ENCODE data around the gene RPS6KA2.

RPS6KA2 gene

DNA sequence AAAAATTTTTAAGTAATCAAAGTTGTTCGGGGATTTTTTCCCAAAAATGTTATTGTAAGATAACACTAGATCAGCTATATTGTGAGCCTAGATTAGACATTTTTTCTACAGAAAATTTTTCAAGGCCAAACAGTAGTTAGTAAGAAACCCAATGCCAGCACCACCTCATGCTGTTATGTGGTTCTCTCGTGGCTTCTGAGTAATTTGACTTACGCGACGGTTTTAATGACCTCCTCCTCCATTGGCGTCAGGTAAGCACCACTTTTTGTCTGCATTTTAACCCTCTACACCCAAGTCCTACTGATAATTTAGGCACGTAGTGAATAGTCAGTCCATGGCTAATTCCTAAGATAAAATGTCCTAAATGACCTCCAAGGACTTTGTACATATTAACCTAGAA is 9.7 kb downstream of the RPS6KA2 start:
- H3K9me3 ChIP-seq (ENCODE audit: control insufficient read depth, low read length) = no peaks in the 10 kb centered on the region
- no peak overlapping the region for H3K4me3 ChIP-seq (ENCODE audit: insufficient read depth, low read depth, low read length, poor library complexity, severe bottlenecking)
- DNase-seq = no peak
- H3K27ac ChIP-seq (ENCODE audit: insufficient read depth, low read length, poor library complexity, severe bottlenecking) = no peak overlapping the region
- H3K4me1 ChIP-seq (ENCODE audit: control insufficient read depth, insufficient read depth, low read length, poor library complexity, severe bottlenecking) = no peaks in the 10 kb centered on the region
- no peaks in the 10 kb centered on the region for H3K27me3 ChIP-seq (replicated peaks; ENCODE audit: control insufficient read depth, insufficient read depth, low read length, poor library complexity, severe bottlenecking)
- H3K36me3 ChIP-seq (ENCODE audit: control insufficient read depth, insufficient read depth, low read length) = no peaks in the 10 kb centered on the region

DNA sequence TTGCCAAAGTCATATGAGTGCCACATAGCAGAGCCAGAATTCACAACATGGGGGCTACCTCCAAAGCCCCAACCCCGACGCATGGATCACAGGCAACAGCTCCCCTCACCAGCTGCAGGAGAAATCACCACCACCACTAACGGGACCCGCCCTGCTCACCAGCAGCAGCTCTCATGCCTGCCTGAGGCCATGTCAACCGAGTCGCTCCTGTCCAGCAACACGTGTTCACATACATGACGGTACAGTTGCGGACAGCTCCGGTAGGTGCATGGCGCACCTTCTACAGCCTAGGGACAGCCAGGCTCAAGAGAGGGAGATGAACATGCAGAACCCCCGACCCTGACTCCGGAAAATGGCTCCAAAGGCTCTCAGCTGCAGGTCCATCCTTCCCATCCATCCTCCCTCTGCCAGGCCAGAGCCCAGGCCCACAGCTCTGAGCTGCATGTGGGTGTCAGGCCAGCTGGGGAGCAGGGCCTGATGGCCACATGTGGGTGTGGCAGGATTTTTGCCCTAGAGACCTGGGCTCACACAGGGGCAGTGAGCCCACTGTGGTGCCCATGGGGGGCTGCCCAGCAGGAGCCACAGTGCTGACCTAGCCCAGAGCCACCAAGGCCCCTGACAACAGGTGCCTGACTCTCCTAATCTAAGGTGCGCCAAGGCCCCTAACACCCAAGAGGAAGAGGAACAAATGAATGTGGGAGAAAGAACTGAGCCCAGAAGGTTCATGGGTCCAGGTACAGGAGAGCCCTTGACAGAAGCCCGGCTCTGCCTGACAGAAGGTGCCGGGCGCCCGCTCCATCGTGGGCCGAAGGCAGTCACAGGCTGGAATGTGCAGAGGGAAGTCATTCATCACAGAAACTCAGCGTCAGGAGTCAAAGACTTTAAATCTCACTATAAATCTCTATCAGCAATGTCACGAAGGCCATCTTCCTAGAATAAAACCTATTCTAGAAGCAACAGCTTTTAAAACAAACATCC is 10.5 kb downstream of the RPS6KA2 start:
- Histone ChIP-seq H3K27ac (ENCODE audit: insufficient read depth, low read length, poor library complexity, severe bottlenecking) (no peak overlapping the region), H3K4me1 (ENCODE audit: control insufficient read depth, insufficient read depth, low read length, poor library complexity, severe bottlenecking) (no peaks in the 10 kb centered on the region), H3K4me3 (ENCODE audit: insufficient read depth, low read depth, low read length, poor library complexity, severe bottlenecking) (no peak overlapping the region), H3K27me3 (replicated peaks; ENCODE audit: control insufficient read depth, insufficient read depth, low read length, poor library complexity, severe bottlenecking) (no peaks in the 10 kb centered on the region), H3K36me3 (ENCODE audit: control insufficient read depth, insufficient read depth, low read length) (no peaks in the 10 kb centered on the region), H3K9me3 (ENCODE audit: control insufficient read depth, low read length) (no peaks in the 10 kb centered on the region)
- DNase-seq = no peak

DNA sequence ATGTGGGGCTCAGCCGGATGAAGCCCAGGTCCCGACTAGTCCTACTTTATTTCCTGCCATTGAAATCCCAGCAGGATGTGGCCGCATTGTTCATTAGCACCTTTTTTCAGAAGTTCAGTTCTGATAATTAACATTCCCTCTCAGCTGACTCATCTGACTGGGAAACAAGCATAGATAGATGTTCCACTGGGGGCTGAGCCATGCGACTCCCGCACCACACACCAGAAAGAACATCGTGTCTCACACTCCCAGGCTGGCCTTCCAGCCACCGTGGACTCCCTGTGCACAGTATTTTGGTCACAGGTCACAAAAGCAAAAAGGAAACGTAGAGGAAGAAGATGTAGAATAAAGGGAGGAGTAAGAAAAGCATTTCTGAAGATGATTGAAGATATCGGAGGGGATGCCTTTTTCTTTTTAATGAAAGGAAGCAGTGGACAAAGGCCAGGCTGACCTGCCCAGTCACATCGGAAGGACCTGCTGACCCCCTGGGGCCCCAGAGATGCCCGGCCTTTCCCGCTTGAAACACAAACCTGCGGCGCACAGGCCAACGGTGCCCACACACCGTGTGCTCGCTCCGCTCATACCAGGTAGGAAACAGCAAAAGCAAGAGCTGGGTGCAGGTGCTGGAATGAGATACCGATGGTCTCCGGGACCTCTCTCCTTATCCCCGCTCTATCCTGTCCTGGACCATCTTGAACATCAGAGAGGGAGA is 11.8 kb downstream of the RPS6KA2 start:
- Histone ChIP-seq H3K27me3 (replicated peaks; ENCODE audit: control insufficient read depth, insufficient read depth, low read length, poor library complexity, severe bottlenecking) (no peaks in the 10 kb centered on the region), H3K4me1 (ENCODE audit: control insufficient read depth, insufficient read depth, low read length, poor library complexity, severe bottlenecking) (no peaks in the 10 kb centered on the region), H3K4me3 (ENCODE audit: insufficient read depth, low read depth, low read length, poor library complexity, severe bottlenecking) (no peak overlapping the region), H3K9me3 (ENCODE audit: control insufficient read depth, low read length) (no peaks in the 10 kb centered on the region), H3K27ac (ENCODE audit: insufficient read depth, low read length, poor library complexity, severe bottlenecking) (no peak overlapping the region), H3K36me3 (ENCODE audit: control insufficient read depth, insufficient read depth, low read length) (no peaks in the 10 kb centered on the region)
- no peak for DNase-seq

DNA sequence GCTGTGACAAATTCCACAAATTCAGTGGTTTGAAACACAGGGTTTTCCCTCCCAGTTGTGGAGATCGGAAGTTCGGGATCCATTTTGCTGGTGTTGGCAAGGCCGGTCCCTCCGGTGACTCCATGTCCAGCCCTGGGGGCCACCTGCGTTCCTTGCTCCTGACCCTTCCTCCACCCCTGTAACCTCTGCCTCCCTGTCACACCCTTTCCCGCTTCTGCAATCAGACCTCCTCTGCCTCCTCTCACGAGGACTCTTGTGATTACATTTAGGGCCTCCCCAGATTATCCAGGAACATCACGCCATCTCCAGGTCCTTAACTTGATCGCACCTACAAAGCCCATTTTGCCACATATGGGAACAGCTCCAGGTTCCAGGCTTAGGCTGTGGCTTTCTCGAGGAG is 12.5 kb downstream of the RPS6KA2 start:
- DNase-seq = no peak
- no peak overlapping the region for H3K27ac ChIP-seq (ENCODE audit: insufficient read depth, low read length, poor library complexity, severe bottlenecking)
- no peaks in the 10 kb centered on the region for H3K4me1 ChIP-seq (ENCODE audit: control insufficient read depth, insufficient read depth, low read length, poor library complexity, severe bottlenecking)
- no peak overlapping the region for H3K4me3 ChIP-seq (ENCODE audit: insufficient read depth, low read depth, low read length, poor library complexity, severe bottlenecking)
- no peaks in the 10 kb centered on the region for H3K9me3 ChIP-seq (ENCODE audit: control insufficient read depth, low read length)
- no peaks in the 10 kb centered on the region for H3K36me3 ChIP-seq (ENCODE audit: control insufficient read depth, insufficient read depth, low read length)
- H3K27me3 ChIP-seq (replicated peaks; ENCODE audit: control insufficient read depth, insufficient read depth, low read length, poor library complexity, severe bottlenecking) = no peaks in the 10 kb centered on the region

DNA sequence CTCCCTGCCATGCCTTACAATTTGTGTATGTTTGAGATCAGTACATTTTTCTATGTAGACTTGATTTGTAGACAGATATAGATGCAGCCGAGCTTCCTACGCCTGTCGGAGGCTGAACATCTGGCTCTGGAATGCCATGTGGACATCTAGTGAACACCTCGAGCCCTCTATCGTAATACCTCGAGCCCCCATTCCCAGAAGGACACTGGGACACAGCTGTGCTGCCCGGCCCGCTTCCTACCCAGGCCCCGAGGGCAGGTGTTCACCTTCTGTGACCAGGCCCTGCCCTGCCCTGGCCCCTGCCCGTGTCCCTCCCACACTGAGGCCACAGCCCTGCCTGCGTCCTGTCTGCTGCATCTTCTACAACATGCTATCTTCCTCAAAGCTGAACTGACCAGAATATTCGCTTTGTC is 12.9 kb downstream of the RPS6KA2 start:
- Histone ChIP-seq H3K27ac (ENCODE audit: insufficient read depth, low read length, poor library complexity, severe bottlenecking) (no peak overlapping the region), H3K4me1 (ENCODE audit: control insufficient read depth, insufficient read depth, low read length, poor library complexity, severe bottlenecking) (no peaks in the 10 kb centered on the region), H3K9me3 (ENCODE audit: control insufficient read depth, low read length) (no peaks in the 10 kb centered on the region), H3K4me3 (ENCODE audit: insufficient read depth, low read depth, low read length, poor library complexity, severe bottlenecking) (no peak overlapping the region), H3K36me3 (ENCODE audit: control insufficient read depth, insufficient read depth, low read length) (no peaks in the 10 kb centered on the region), H3K27me3 (replicated peaks; ENCODE audit: control insufficient read depth, insufficient read depth, low read length, poor library complexity, severe bottlenecking) (no peaks in the 10 kb centered on the region)
- DNase-seq = no peak

DNA sequence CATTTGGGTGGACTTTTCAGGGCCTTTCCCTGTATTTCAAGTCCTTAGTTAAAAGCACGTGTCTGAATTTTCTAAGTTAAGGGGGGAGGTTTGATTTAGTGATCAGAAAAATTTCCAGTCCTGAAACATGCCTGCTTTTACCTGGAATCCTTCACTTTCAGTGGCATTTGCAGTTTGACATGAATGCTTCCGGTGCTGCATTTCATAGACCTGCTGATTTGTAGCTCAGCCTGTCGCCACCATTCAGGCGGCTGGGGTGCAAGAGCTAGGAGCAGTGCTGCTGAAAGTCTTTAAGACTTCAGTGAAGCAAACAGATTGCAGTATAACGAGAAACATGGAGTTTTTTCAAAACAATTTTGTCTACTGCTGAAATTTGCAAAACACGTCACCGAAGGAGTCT is 14.0 kb downstream of the RPS6KA2 start:
- Histone ChIP-seq H3K27ac (ENCODE audit: insufficient read depth, low read length, poor library complexity, severe bottlenecking) (no peak overlapping the region), H3K27me3 (replicated peaks; ENCODE audit: control insufficient read depth, insufficient read depth, low read length, poor library complexity, severe bottlenecking) (no peaks in the 10 kb centered on the region), H3K4me1 (ENCODE audit: control insufficient read depth, insufficient read depth, low read length, poor library complexity, severe bottlenecking) (no peaks in the 10 kb centered on the region), H3K36me3 (ENCODE audit: control insufficient read depth, insufficient read depth, low read length) (no peaks in the 10 kb centered on the region), H3K4me3 (ENCODE audit: insufficient read depth, low read depth, low read length, poor library complexity, severe bottlenecking) (no peak overlapping the region), H3K9me3 (ENCODE audit: control insufficient read depth, low read length) (no peaks in the 10 kb centered on the region)
- DNase-seq = no peak

DNA sequence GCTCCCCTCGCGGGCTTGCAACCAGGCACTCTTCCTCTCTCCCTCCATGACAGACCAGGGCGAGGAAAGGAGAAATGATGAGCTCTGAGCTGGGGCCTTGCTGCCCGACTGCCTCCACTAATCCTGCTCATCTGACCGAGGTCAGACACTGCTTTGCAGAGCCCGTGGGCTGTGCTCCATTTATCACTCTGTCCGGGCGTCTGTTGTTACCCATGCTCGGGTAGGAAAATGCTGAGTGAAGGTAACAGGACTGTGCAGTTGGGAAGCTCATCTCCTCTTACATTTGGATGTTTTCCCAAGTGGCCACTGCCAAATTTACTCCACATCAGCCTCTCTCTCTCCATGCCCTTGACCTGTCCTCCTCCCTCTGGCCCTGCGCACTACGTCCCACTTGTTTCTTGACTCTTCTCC is 14.6 kb downstream of the RPS6KA2 start:
- Histone ChIP-seq H3K27me3 (replicated peaks; ENCODE audit: control insufficient read depth, insufficient read depth, low read length, poor library complexity, severe bottlenecking) (no peaks in the 10 kb centered on the region), H3K4me1 (ENCODE audit: control insufficient read depth, insufficient read depth, low read length, poor library complexity, severe bottlenecking) (no peaks in the 10 kb centered on the region), H3K27ac (ENCODE audit: insufficient read depth, low read length, poor library complexity, severe bottlenecking) (no peak overlapping the region), H3K9me3 (ENCODE audit: control insufficient read depth, low read length) (no peaks in the 10 kb centered on the region), H3K4me3 (ENCODE audit: insufficient read depth, low read depth, low read length, poor library complexity, severe bottlenecking) (no peak overlapping the region), H3K36me3 (ENCODE audit: control insufficient read depth, insufficient read depth, low read length) (no peaks in the 10 kb centered on the region)
- DNase-seq = no peak

DNA sequence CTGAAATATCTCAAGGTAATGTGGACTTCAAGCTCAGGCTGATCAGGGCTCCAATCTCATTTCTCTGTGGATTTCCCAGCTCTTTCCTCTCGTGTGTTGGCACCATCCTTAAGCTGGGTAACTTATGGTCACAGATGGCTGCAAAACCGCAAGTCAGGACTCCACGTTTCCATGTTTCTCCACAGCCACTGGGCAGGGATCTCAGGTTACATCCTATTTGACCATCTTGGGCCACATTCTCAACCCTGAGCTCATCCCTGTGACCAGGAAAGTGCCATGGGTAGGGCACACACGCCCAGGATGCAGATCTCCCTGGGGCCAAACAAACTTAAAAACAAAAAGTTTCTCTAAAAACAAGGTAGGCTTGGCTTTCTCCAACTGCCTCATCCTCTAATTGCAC is 15.4 kb downstream of the RPS6KA2 start:
- no peaks in the 10 kb centered on the region for H3K4me1 ChIP-seq (ENCODE audit: control insufficient read depth, insufficient read depth, low read length, poor library complexity, severe bottlenecking)
- no peaks in the 10 kb centered on the region for H3K27me3 ChIP-seq (replicated peaks; ENCODE audit: control insufficient read depth, insufficient read depth, low read length, poor library complexity, severe bottlenecking)
- H3K9me3 ChIP-seq (ENCODE audit: control insufficient read depth, low read length) = no peaks in the 10 kb centered on the region
- no peak overlapping the region for H3K27ac ChIP-seq (ENCODE audit: insufficient read depth, low read length, poor library complexity, severe bottlenecking)
- no peak for DNase-seq
- no peak overlapping the region for H3K4me3 ChIP-seq (ENCODE audit: insufficient read depth, low read depth, low read length, poor library complexity, severe bottlenecking)
- no peaks in the 10 kb centered on the region for H3K36me3 ChIP-seq (ENCODE audit: control insufficient read depth, insufficient read depth, low read length)

DNA sequence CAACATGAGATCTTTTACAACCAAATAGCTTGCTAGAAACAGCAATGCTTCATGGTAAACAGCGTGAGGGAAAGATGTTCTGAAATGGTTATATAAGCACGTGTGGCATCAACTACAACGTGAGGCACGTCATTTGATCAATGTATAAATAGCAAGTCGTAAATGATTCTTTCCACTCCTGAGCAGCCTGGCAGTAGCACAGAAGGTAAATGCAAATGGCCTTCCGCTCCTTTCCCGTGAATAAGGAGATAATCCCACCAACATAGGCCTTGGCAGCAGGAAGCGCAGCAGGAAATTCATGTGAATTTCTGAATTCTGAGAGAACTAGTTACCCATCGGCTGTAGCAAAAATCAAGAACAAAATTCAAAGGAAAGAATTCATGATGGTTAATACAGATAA is 17.0 kb downstream of the RPS6KA2 start:
- H3K4me3 ChIP-seq (ENCODE audit: insufficient read depth, low read depth, low read length, poor library complexity, severe bottlenecking) = no peak overlapping the region
- no peaks in the 10 kb centered on the region for H3K4me1 ChIP-seq (ENCODE audit: control insufficient read depth, insufficient read depth, low read length, poor library complexity, severe bottlenecking)
- H3K27me3 ChIP-seq (replicated peaks; ENCODE audit: control insufficient read depth, insufficient read depth, low read length, poor library complexity, severe bottlenecking) = no peaks in the 10 kb centered on the region
- no peaks in the 10 kb centered on the region for H3K36me3 ChIP-seq (ENCODE audit: control insufficient read depth, insufficient read depth, low read length)
- H3K9me3 ChIP-seq (ENCODE audit: control insufficient read depth, low read length) = no peaks in the 10 kb centered on the region
- H3K27ac ChIP-seq (ENCODE audit: insufficient read depth, low read length, poor library complexity, severe bottlenecking) = no peak overlapping the region
- DNase-seq = no peak

DNA sequence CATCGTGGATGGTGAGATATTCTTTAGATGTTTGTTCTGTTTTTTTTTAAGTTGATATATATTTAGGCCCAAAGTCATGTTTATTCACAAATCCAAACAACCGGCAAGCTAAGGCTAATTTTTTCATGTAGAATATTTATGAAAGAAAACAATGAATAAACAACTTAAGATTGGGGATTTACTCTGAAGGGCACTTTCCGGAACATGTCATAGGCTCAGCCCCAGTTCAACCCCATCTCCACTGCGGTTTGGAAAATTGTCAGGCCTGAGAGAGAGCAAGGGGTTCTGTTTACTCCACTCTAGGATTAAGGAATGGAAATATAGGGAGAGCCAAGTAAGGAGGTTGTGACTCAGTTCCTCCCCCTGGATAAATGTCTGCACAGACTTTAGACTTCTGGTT is 18.3 kb downstream of the RPS6KA2 start:
- Histone ChIP-seq H3K27me3 (replicated peaks; ENCODE audit: control insufficient read depth, insufficient read depth, low read length, poor library complexity, severe bottlenecking) (no peaks in the 10 kb centered on the region), H3K4me1 (ENCODE audit: control insufficient read depth, insufficient read depth, low read length, poor library complexity, severe bottlenecking) (no peaks in the 10 kb centered on the region), H3K36me3 (ENCODE audit: control insufficient read depth, insufficient read depth, low read length) (no peaks in the 10 kb centered on the region), H3K9me3 (ENCODE audit: control insufficient read depth, low read length) (no peaks in the 10 kb centered on the region), H3K27ac (ENCODE audit: insufficient read depth, low read length, poor library complexity, severe bottlenecking) (no peak overlapping the region), H3K4me3 (ENCODE audit: insufficient read depth, low read depth, low read length, poor library complexity, severe bottlenecking) (no peak overlapping the region)
- DNase-seq = no peak
